ENCODE measurements around the gene RNF220.

Gene RNF220

DNA sequence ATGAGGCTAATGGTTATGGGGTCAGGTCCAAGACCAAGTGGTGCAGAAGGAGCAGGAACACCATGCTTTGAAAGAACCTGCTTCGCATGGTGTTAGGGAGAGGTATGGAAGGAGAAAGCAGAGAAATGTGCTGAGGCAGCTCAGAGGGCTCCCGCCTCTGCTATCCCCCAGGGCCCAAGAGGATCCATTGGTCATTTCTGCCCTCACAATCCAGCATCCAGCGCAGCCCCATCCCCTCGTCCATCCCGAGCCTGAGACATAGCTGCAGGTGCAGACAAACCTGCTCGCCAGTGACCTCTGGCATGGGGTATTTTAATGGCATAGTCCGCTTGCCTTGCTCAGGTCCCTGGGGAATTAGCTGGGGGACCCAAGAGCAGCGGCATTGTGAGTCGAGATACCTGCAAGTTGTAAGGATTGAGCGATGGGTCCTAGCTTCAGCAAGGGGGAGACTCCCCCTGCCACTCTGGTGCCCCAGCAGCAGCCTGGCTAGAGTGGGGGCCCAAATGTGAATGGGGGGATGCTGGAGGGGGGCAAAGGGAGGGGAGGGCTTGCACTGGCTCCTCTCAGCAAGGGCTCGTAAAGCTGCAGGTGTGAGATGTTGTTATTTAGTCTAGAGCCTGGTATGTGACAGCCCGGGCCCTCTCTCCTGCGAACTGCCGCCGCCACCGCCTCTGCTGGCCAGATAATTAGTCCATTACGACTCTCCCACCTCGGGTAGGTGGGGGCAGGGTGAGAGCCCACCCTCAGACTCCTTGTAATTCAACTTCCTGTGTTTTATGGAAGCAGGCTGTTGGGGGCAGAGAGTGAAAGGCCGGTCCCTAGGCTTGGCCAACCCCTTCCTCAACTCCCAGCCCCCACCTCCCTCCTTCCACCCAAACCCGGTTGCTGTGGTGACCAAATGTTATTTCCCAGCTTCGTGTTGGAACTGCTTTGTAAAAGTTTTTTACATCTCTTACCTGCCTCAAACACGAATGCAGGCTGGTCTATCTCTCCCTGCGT, 118.8 kb downstream of the RNF220 start:
- DNase-seq (ENCODE audit: low read depth), result no peak

DNA sequence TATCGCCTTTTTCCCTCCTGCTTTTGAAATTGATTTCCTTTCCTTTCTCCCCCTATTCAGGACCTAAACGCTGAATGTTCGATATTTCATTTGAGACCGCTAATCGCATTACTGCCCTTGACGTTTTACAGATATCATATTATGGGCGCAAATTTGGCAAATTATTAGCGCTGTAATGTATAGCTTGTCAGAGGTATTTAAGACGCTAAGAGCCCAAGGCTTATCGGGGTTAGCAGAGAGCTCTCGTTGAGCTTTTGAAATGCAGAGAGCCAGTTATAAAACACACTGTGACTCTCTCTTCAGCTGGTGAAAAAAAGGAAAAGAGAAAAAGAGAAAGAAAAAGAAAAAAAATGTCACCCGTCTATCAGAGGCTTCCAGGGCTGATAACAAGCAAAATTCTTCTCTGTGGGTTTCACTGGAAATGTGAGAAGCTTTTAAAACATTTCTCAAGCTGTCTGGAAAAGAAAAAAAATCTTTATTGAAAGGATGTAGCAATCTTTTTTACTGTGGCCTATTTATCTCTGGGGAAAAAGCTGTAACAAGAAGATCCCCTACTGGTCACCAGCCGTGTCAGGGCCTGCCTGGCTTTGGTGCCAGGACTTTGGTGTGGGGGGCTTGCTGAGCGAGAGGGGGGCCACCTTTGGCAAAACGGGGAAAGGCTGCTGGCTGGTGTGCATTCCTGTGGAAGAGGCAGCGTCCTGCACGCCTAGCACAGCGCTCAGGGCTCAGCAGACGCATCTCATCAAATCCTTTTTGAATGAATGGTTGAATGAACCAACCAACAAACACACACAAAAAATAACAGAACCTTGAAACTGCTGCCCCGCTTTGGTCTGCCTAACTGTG, 119.8 kb downstream of the RNF220 start:
- no peak for DNase-seq (ENCODE audit: low read depth)

DNA sequence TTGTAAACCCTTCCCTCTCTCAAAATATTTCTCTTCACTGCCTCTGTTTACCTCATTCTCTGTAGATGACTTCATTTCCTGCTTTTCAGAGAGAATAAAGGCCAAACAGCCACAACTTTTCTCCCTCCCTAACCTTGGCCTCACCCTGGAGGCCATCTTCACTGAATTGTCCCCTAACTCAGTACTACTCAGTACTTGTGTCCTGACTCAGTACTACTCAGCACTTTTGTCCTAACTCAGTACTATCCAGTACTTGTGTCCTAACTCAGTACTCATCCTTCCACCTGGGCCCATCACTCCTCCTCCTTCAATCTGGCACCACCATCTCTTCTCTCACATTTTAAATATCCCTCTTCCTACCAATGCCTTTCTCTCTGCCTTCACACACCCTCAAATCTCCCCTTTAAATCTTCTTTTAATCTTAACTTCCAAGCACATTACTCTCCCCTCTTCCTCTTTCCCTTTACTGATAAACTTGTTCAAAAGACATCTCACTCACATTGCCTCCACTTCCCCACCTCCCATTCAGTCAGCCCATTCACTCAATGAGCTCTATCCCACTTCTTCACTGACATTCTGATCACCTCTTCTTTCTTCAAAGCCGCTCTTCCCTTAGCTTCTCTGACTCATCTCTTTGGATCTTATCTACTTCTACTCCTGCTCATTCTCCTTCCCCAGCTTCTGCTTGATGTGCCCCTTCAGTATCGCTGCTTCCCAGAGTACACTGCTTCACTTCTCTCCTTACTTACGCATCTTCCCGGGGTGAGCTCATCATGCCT, 121.4 kb downstream of the RNF220 start:
- DNase-seq (ENCODE audit: low read depth), result no peak

DNA sequence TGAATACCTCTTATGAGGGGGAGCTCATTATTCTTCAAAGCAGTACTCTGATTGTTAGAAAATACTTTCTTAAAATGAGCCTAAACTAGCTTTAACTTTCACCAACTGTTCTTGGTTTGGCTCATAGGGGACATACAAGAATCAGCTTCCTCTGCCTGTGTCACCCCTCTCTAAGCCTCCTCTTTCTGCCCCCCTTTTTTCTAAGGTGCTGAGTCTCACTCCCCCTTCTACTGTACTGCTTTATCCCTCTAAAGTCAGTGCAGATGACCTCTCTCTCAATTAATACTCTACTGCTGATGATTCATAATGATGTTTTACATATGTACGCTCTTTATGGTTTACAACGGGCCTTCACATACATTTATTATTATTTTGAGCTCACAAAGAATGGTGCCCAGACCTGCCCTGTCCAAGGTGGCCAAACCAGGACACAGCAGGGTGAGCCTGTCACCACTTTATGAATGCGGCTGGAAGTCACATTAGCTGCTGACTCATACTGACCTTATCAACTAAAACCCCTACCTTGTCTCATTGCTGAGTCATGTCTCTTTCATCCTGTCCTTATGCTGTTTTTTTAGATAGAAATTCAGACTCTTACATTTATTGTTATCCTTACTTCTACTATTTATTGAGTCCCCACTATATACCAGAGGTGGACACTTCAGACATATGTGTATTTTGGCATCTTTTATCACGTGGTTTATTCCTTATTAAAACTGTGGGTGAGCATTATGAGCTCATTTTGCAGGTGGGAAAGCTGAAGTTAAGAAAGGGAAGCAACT, 126.9 kb downstream of the RNF220 start:
- peak; percentile 20 for DNase-seq (ENCODE audit: low read depth)

GRCh38 chr1:44532567-44532944, 127.5 kb downstream of the RNF220 start:
- no peak for DNase-seq (ENCODE audit: low read depth)

DNA sequence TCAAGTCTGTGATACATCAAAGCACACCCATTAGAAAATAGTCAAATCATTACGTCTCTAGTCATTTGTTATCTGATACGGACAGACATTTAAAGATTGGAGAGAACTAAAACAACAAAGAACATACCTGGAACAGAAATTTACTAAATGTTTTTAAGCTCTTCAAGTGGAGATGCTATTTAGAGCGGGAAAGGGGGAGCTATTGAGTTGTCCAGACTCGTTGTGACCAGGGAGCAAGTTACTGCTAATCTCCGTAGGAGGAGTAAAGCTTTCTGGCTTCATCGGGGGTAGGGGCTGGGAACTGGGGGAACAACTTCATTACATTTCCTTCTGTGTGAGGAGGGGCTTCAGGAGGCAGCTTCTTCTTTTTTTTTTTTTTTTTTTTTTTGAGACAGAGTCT, 129.7 kb downstream of the RNF220 start:
- no peak for DNase-seq (ENCODE audit: low read depth)

DNA sequence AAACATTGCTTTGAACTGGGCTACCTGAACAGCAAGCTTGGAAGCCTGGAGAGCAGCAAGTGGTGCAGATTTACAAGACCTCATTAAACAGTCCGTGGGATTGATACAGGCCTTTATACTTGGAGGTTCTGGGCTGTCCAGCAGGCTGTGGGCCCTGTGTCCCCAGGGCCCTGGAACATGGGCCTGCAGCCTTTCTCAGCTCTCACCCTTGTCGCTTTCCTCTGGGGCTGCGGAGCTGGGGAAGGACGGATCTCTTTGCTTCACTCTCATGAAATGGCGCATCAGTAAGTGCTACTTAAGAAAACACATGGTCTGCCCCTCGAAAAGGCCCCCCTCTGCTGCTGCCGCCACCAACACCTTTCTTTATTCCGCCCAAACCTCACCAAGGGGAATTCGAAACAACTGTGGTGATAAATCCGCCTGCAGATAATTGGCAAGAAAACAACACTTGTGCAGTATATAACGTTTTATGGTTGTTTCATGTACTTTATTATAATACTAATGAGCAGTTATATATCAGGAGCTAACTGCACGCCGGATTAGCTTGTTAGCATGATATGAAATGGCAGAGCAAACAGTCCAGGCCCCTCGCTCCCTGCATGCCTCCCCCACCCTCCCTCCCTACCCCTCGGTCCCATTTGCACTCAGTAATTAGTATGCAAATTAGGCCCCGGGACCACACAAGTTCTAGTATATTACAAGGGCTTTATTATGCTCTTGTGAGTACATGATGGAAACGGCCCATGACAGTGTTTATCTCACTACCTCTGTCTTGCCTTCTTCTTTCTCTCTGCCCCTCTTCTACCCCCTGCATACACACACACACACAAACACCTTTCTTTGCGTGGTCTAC, 131.5 kb downstream of the RNF220 start:
- DNase-seq (ENCODE audit: low read depth), result no peak

DNA sequence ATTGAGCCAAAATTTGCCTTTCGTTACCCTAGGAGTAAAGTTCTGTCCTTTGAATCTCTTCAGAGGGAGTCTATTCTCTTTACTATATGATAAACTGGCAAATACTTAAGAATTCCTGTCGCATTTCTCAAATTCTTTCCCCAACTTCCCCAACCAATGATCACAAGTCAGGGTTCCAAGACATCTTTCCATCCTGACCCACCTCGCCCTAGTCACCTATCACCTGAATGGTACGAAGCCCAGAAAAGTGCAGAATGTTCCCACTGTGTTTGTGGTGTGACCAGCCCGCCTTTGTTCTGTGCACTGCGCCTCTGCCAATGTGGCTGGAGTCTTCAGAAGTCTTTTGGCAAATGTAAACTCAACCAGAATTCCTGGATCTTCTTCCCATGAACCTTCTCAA, 132.5 kb downstream of the RNF220 start:
- DNase-seq (ENCODE audit: low read depth), result no peak

GRCh38 chr1:44537956-44538355, 132.9 kb downstream of the RNF220 start:
- no peak for DNase-seq (ENCODE audit: low read depth)

DNA sequence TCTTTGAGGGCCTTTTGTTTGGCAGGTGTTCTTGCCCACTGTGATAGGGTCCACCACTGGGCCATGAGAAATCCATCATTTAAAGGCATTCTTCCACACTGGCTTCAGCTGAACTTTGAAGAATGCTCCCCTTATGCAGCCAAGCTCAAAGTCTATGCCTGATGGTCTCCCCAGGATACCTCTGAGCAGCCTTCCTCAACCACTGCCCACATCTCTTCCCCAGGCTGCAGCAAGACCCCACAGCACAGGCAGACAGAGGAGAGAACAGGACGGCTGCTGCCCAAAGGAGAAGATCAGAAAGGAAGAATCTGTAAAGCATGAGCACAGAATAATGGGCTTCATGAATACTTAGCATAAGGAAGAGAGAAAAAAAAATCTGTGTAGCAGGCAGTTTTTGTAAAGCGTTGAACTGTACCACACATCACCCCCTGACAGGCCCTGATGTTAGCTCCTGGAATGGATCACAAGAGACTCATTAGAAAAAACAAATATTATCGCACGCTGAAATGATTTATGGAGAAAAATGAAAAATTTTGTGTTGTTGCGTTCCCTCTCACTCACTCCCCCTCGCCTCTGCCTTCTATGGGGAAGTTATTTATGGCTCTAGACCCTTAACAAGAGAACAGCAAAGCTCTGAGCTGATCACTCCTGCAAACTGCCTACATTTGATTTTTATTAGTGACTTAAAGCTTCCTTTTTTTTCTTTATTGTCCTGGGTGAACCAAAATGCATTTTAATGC, 135.1 kb downstream of the RNF220 start:
- no peak for DNase-seq (ENCODE audit: low read depth)

DNA sequence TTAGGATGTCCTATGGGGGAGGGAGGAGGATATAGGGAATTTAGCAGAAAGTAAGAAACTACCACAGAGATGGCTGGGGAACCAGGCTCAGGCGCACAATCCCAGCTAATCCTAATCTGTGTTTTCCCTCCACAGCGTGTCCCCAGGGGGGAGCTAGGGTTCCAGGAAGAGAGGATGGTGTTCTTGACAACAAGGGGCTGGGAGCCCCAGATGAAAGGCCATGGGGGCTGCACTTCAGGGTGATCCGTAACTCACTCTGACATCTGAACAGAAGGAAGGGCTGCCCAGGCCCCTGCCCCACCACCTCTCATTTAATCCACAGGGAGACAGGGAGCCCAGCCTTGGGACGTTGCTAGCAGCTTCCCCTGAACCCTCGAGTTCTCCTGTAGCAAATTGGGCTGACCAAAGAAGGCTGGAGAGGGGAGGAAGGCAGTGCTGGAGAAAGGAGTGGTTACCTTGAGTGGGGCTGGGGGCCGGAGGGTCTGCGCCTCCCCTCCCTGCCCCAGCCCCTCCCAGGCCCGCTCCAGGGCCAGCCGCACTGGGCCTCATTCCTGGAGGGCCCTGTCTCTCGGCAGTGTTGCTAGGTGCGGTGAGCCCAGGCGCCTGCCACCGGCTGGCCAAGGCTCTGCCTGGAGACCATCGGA, 137.5 kb downstream of the RNF220 start:
- no peak for DNase-seq (ENCODE audit: low read depth)

DNA sequence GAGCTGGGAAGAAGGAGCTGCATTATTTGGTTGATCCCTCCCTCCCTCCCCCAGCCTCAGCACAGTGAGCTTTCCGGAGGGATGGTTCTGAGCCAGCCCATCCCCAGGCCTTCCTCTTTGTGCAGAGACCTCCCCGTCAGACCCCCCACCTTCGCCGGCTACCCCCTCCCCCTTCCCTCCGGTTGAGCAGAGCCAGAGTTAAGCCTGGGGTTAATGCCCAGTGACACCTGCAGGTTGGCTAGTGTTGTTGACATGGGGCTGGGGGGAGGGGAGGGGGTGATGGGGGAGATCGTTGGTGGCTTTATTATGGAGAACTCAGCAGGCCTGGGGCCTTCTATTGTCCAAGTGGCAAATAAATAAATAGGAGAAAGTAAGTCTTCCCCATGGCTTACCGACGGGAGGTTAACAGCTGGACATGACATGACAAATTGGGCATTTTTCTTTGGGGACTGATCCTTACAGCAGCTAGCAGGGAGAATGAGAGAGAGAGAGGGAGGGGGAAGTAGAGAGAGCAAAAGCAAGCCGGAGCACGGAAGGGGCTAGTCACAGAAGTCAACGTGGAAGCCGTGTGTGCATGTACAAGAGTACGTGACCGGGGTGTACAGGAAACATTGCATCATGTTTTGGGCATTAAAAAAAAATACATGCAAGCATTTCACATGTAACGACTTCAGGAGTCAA, 138.1 kb downstream of the RNF220 start:
- no peak for DNase-seq (ENCODE audit: low read depth)

- DNase-seq (ENCODE audit: low read depth), result no peak
Measured at GRCh38 chr1:44543786-44544185, 138.7 kb downstream of the RNF220 start.

- no peak for DNase-seq (ENCODE audit: low read depth)
Measured at GRCh38 chr1:44544960-44545359, 139.9 kb downstream of the RNF220 start.

GRCh38 chr1:44545961-44546360, 140.9 kb downstream of the RNF220 start:
- no peak for DNase-seq (ENCODE audit: low read depth)

GRCh38 chr1:44546403-44547053, 141.5 kb downstream of the RNF220 start:
- no peak for DNase-seq (ENCODE audit: low read depth)

- no peak for DNase-seq (ENCODE audit: low read depth)
Measured at GRCh38 chr1:44547361-44547760, 142.3 kb downstream of the RNF220 start.

- DNase-seq (ENCODE audit: low read depth), result no peak
Measured at GRCh38 chr1:44547837-44548236, 142.8 kb downstream of the RNF220 start.

Data from EH (cell line).